ENCODE results near the gene NOS3.

DNA sequence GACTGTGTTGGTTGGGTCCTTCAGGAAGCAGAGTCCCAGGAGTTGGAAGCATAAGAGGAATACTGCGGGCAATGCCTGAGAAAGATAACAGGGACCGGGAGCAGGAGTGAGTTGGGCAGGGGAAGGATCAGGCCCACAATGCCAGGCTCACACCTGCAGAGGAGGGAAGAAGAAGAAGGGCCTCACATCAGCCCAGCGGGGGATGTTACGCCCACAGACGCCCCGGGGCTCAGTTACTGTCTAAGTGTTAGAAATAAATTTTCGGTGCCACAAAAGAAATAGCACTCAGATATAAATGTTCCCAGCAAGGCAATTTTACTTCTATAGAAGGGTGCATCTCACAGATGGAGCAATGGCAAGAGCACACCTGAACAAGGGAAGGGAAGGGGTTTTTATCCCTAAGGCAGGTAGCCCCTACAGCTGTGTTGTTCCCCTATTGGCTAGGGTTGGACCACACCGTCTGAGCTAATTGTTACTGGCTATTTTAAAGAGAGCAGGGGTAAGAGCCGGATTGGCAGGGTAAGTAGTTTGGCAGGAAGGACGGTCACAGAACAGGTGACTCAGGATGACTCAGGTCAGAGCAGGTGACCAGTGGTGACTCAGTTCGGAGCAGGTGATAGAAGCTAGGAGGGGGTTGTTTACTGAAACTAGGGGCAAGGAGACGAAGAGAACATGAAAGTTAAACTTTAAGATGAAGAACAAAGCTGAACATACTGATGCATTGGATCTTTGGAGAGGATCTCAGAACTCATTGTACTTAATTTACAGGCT, at the start of gene NOS3:
- TF ChIP-seq POLR2A (conservative IDR thresholded peaks at IDR 0.05), result no peak
- TF ChIP-seq PTBP1 (IDR thresholded peaks at IDR 0.05; ENCODE audit: low read depth, low read length), result no peak

Data from K562 (cell line).